T-helper 9 cell (primary cell): Measurements from ENCODE around the gene VWA3B.
"Not testable (repeated sequence)": the region's sequence is repeated elsewhere in the genome, so short reads cannot be mapped to it uniquely, and the experiment has no call there.

Source experiments
- DNase-seq: peaks from one replicate; pipeline ENCODE4 v3.0.0-alpha.2; 2020
- total RNA-seq, 2 donors: gene quantifications; one replicate each; lab custom pipeline; 2026; lab: John Stamatoyannopoulos, UW

VWA3B gene
- total RNA-seq = 0 to 0.07 reads per million in 2 donors

- no peak for DNase-seq
These were observed at the start of gene VWA3B for GRCh38 chr2:98086491-98087446. Gene VWA3B, plus strand, starts transcription at chr2:98087167. Its CDS starts 5,926 bp downstream, at chr2:98093093.

- no peak for DNase-seq
These were observed 49.8 kb upstream of the VWA3B start for GRCh38 chr2:98037206-98037605.

- DNase-seq = no peak
These were observed 49.2 kb upstream of the VWA3B start for GRCh38 chr2:98037666-98038336.

- DNase-seq = no peak
These were observed 47.7 kb upstream of the VWA3B start for GRCh38 chr2:98039085-98039756.

- DNase-seq = no peak
These were observed 46.5 kb upstream of the VWA3B start for GRCh38 chr2:98040331-98040939.

GRCh38 chr2:98043101-98043500, 43.9 kb upstream of the VWA3B start:
- no peak for DNase-seq

- not testable (repeated sequence) for DNase-seq
These were observed 42.2 kb upstream of the VWA3B start for GRCh38 chr2:98044730-98045129.

- DNase-seq = no peak
These were observed 36.9 kb upstream of the VWA3B start for GRCh38 chr2:98050070-98050469.

GRCh38 chr2:98058191-98058975, 28.6 kb upstream of the VWA3B start:
- DNase-seq = no peak

- DNase-seq = no peak
These were observed 26.7 kb upstream of the VWA3B start for GRCh38 chr2:98060277-98060676.

- DNase-seq = no peak
These were observed 23.6 kb upstream of the VWA3B start for GRCh38 chr2:98063291-98063854.

GRCh38 chr2:98065808-98066207, 21.2 kb upstream of the VWA3B start:
- DNase-seq = no peak

GRCh38 chr2:98067160-98067559, 19.8 kb upstream of the VWA3B start:
- DNase-seq = no peak

GRCh38 chr2:98070081-98070480, 16.9 kb upstream of the VWA3B start:
- DNase-seq = no peak

GRCh38 chr2:98072442-98072841, 14.5 kb upstream of the VWA3B start:
- no peak for DNase-seq

GRCh38 chr2:98078701-98079100, 8.3 kb upstream of the VWA3B start:
- no peak for DNase-seq

- no peak for DNase-seq
These were observed 2.7 kb upstream of the VWA3B start for GRCh38 chr2:98084151-98084868.

GRCh38 chr2:98084869-98085238, 2.1 kb upstream of the VWA3B start:
- DNase-seq = no peak

GRCh38 chr2:98085649-98086048, 1.3 kb upstream of the VWA3B start:
- no peak for DNase-seq

GRCh38 chr2:98087447-98088020, 567 bp downstream of the VWA3B start:
- DNase-seq = no peak

- DNase-seq = no peak
These were observed 1.3 kb downstream of the VWA3B start for GRCh38 chr2:98088261-98088660.
